HG02610 (cell line): ENCODE results near the gene PHF24.
"Not testable (repeated sequence)": the region's sequence is repeated elsewhere in the genome, so short reads cannot be mapped to it uniquely, and the experiment has no call there.

Source experiments
- ATAC-seq: cut with Tn5 transposase; IDR thresholded peaks from one replicate; pipeline ENCODE4 v1.9.1; 2021; ENCODE audit warnings: mild to moderate bottlenecking, moderate library complexity; ENCODE audit not compliant: unreplicated experiment

PHF24 gene

GRCh38 chr9:34996181-34996904, 38.3 kb downstream of the PHF24 start:
- no peak for ATAC-seq

DNA sequence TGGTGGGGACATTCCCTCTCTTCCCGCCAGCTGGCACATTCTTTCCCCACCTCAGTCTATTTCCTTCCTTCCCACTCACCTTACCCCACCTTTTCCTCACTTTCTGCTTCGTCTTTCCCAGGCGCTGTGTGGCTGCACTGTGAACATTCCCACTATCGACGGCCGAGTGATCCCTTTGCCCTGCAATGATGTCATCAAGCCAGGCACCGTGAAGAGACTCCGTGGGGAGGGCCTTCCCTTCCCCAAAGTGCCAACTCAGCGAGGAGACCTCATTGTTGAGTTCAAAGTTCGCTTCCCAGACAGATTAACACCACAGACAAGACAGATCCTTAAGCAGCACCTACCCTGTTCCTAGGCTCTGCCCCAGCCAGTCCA, 38.8 kb downstream of the PHF24 start:
- ATAC-seq: no peak

DNA sequence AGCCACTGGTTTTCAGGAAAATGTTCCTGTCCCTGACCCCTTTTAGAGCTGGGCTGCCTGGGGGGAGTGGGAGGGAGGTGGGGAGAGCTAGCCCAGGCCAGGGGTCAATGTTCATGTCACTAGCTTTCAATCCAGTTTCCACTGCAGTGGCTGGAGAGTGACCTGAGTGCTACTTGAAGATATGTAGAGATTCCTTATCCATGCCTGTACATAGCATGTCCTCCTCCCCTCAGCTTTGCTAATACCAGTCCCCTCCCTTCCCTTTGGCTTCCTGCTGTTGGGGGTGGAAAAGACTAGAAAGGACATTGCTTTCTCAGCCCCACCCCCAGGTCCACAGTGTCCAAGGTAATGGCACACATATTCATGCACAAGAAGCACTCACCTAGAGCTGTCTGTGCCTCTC, 39.3 kb downstream of the PHF24 start:
- ATAC-seq: no peak

DNA sequence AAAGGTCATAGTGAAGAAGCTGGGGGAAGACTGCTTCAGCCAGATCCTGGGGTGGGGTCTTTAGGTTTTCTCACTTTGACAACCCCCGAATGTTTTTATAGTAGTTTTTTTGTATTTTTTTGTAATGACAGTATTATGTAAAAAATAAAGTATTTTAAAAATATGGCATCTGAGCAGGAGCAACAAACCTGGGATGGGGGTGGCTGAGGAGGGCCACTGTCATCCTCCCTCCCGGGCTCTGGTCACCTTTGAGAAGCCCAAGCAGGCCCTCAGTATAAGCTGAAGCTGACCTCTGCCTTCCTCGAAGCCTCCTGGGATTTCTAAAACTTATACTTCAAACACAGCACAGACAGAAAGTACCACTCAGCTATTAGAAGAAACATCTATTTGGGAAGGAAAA, 40.2 kb downstream of the PHF24 start:
- no peak for ATAC-seq

DNA sequence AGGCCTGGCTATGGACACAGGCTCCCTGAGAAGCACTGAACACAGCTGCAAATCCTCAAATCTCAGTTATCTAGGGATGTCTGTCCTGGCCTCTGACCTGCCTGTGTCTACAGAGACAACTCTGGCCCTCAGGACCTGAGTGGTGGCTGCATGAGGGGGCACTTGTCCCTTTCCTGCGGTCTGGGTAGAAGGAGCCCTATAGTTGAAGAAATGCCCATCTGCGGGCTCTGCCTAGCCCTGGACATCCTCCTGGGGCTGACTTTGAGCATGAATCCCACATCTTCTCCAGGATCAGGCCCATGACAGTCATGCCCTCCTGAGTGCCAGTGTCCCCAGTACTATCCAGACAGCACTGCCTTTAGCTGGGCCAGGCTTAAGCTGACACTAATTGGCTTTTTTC, 41.5 kb downstream of the PHF24 start:
- ATAC-seq: no peak

DNA sequence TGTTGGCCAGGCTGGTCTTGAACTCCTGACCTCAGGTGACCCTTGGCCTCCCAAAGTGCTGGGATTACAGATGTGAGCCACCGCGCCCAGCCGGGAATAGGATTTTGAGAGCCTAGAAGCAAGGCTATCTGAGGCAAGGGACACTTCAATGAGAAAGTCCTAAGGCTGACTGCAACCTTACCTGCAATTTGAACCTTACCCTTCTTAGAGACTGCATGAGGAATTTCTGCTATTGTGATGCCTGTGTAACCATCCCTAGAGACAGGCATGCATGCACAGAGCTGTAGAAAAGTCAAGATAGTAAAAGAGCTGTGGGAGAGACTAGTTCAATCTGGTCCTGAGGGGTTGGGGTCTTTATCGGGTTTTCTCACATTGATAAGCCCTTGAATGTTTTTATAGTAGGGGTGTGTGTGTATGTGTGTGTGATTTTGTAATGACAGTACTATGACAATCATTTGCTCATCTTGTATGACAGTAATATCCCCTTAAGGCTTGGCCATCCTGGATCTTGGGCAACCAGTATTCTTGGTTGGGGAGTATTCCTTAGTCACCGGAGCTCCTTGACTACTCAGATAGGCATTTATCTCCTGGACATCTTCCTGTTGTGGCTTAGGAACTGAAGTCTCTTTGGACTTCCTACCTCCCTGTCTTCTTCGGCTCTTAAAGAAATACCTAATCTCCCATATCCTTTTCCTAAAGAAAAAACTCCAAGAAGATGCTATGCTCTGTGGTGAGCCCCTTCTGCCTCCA, 42.6 kb downstream of the PHF24 start:
- no peak for ATAC-seq

DNA sequence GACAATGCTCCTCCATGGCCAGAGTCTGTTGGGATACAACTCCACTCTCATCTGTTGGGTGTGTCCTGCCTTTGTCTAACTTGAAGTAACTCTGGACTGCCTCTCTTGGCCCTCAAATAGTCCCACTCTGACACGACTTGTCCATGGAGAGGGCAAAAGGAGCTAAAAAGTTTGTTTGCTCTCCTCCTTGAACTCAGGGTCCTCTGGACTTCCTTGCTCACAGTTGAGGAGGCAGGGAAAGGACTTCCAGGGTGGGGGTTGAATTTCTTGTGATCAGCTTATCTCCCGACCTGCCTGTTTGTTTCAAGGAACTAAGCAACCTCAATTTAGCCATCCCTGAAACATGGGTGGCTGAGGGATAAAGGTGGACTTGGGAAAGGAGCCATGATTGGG, 43.2 kb downstream of the PHF24 start:
- ATAC-seq: no peak

DNA sequence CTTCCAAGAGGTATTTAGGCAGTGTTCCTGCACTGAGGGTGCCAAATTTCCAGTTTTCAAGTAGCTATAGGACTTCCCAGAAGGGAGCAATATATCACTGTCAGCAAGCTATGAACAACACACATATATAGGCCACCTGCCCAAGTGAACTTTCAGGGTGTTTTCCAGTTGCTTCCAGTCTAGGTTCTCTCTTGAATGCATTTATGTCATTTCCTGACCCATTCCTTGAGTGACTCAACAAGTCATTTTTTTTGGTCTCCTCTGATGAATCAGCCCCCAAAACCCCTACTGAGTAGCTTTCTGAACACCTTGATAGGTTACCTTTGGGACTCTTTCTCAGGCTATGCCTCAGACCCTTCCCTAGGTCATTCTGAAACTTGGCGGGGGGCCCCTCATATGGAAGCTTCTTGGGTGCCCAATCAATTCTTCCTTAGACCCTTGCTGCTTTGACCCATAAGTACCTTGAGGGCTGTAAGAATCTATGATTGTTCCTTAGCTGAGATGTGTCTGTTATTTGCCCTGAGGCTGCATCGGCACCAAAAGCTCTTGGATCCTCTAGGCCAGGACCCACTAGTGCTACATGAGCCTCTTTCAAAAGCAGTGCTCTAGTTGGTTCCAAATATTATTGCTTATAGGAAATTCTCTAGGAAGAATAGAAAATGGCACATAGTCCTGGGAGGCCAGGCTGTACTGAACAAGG, 43.9 kb downstream of the PHF24 start:
- peak; percentile 79 for ATAC-seq

GRCh38 chr9:35002623-35003022, 44.5 kb downstream of the PHF24 start:
- no peak for ATAC-seq

GRCh38 chr9:35004299-35004698, 46.2 kb downstream of the PHF24 start:
- not testable (repeated sequence) for ATAC-seq

- no peak for ATAC-seq
Observed at GRCh38 chr9:35010351-35010958, 52.4 kb downstream of the PHF24 start.

- no peak for ATAC-seq
Observed at GRCh38 chr9:35014517-35014916, 56.4 kb downstream of the PHF24 start.

DNA sequence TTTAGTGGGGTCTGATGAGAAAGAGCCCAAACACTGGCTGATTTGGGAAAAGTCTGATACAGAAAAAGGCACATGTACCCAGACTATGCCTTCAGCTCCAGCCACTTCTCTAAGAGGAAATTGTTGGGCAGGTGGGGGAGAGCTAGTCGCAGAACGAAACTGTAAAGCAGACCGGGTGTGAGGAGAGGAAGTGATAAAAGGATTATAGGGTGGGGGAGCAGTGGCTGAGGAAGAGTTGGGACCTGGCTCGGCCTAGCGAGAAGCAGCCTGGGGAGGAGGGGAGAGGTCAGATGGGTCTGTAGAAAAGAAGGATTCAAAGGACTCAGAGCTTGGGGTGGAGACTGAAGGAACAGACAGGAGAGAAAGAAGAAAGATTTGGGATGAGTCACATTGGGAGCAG, 65.4 kb downstream of the PHF24 start:
- not testable (repeated sequence) for ATAC-seq

- ATAC-seq: no peak
Observed at GRCh38 chr9:35026671-35027070, 68.6 kb downstream of the PHF24 start.

DNA sequence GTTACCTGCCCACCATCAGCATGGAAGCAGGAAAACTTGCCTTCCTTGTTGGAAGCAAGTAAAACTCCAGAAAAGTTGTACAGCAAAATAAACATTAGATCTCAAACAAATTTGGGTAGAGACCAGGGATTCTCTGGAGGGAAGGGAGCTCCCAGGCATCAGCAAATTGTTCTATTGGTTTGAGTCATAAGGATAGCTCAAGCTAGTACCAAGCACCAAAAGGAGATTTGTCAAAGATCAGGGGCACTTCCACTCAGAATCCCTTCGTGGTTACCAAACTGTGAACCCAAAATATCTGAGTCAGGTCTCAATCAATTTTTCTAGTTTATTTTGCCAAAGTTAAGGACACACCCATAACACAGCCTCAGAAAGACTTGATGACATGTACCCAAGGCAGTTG, 69.3 kb downstream of the PHF24 start:
- no peak for ATAC-seq

DNA sequence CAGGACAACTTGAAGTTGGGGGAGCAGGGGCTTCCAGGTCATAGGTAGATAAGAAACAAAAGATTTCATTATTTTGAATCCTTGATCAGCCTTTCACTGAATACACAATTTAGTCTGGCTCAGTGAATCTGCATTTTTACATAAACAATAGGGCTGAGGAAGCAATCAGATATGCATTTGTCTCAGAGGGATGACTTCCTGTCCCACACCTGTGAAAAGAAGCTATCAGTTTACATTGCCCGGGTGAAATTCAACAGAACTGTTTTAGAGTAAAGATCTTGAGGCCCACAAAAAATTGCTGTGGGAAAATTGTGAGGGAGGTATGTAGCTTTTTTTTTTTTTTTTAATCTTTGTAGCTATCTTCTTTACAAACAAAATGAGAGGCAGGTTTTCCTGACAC, 69.8 kb downstream of the PHF24 start:
- no peak for ATAC-seq

- no peak for ATAC-seq
Observed at GRCh38 chr9:35028341-35028740, 70.3 kb downstream of the PHF24 start.

DNA sequence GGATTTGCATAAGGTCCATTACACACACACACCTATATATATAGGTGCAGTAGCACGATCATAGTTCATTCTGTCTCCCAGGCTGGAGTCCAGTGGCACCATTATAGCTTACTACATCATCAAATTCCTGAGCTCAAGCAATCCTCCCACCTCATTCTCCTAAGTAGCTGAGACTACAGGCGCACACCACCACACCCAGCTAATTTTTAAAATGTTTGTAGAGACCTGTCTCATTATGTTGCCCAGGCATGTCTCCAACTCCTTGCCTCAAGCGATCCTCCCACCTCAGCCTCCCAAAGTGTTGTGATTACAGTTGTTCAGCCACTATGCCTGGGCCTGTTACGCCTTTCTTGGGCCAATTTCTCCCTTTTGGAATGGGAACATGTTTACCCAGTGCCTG, 71.2 kb downstream of the PHF24 start:
- no peak for ATAC-seq

- ATAC-seq: no peak
Observed at GRCh38 chr9:35029852-35030251, 71.8 kb downstream of the PHF24 start.
